SK-N-SH (cell line): ENCODE results near the gene TOLLIP. TPM values are rescaled to one million over a fixed set of nuclear protein-coding genes. Genes with fewer than 3 reads are reported as not detected.
"Not testable (repeated sequence)": the region's sequence is repeated elsewhere in the genome, so short reads cannot be mapped to it uniquely, and the experiment has no call there.

Experiments used
- CTCF ChIA-PET: fragments of 300-600, 350-600 bp; formaldehyde crosslinking; extraction: SDS; loops from one replicate; lab custom pipeline; 2021; lab: Yijun Ruan, JAX
- POLR2A ChIA-PET: fragments of 350-600 bp; sonication (Branson Sonifier 250); formaldehyde crosslinking; extraction: SDS; loops from one replicate; lab custom pipeline; 2020; ENCODE audit warnings: antibody characterized with exemption, inconsistent platforms; lab: Yijun Ruan, JAX
- DNase-seq: peaks from one replicate; pipeline ENCODE4 v3.0.0; 2012
- H2AFZ ChIP-seq: fragments of 200-600 bp; sonication (generic); 2 replicates; pipeline ENCODE4 v1.8.1; 2016; ENCODE audit warnings: antibody characterized with exemption, mild to moderate bottlenecking, low read depth
- H3F3A ChIP-seq: fragments of 200-600 bp; sonication (generic); replicated peaks from 2 replicates; pipeline ENCODE3; 2016; ENCODE audit warnings: antibody characterized with exemption, mild to moderate bottlenecking; ENCODE audit not compliant: insufficient read depth
- H3K27ac ChIP-seq, 2 experiments: fragments of 200-500 bp in 1 of 2; fragments of 200-600 bp in 1 of 2; sonication (Bioruptor generic) in 1 of 2; sonication (generic), shearing (Covaris generic) in 1 of 2; 2 replicates each; pipeline versions ENCODE4 v1.5.1 to v1.6.1; 2014 to 2016; ENCODE audit warnings: low read depth in 2 of 2, inconsistent platforms in 1 of 2, low read length in 1 of 2, mild to moderate bottlenecking in 1 of 2, mixed read lengths in 1 of 2
- H3K27me3 ChIP-seq: fragments of 200-600 bp; sonication (generic), shearing (Covaris generic); 2 replicates; pipeline ENCODE4 v1.6.1; 2016; ENCODE audit warnings: mixed run types; ENCODE audit not compliant: insufficient read depth
- H3K36me3 ChIP-seq, 2 experiments: fragments of 200-500 bp in 1 of 2; fragments of 200-600 bp in 1 of 2; sonication (Bioruptor generic) in 1 of 2; sonication (generic) in 1 of 2; replicated peaks in 1 of 2; 2 replicates each; pipeline versions ENCODE3 to v1.5.1; 2014 to 2016; ENCODE audit warnings: low read length in 1 of 2, mild to moderate bottlenecking in 1 of 2; ENCODE audit not compliant: insufficient read depth in 2 of 2, control insufficient read depth in 1 of 2
- H3K4me1 ChIP-seq, 2 experiments: fragments of 200-500 bp in 1 of 2; fragments of 200-600 bp in 1 of 2; sonication (Bioruptor generic) in 1 of 2; sonication (generic), shearing (Covaris generic) in 1 of 2; 2 replicates each; pipeline versions ENCODE4 v1.5.1 to v1.6.1; 2014 to 2016; ENCODE audit warnings: low read depth in 1 of 2, low read length in 1 of 2, mixed run types in 1 of 2; ENCODE audit not compliant: insufficient read depth in 2 of 2, control insufficient read depth in 1 of 2
- H3K4me2 ChIP-seq: fragments of 200-600 bp; sonication (generic), shearing (Covaris generic); 2 replicates; pipeline ENCODE4 v1.6.1; 2017; ENCODE audit warnings: mixed run types
- H3K4me3 ChIP-seq, 2 experiments: fragments of 200-500 bp in 1 of 2; fragments of 200-600 bp in 1 of 2; sonication (Bioruptor generic) in 1 of 2; sonication (generic), shearing (Covaris generic) in 1 of 2; 2 replicates each; pipeline versions ENCODE4 v1.5.1 to v1.8.1; 2014 to 2016; ENCODE audit warnings: low read depth in 2 of 2, inconsistent platforms in 1 of 2, low read length in 1 of 2, mild to moderate bottlenecking in 1 of 2, mixed read lengths in 1 of 2, moderate library complexity in 1 of 2
- H3K79me2 ChIP-seq: fragments of 200-600 bp; sonication (generic); 2 replicates; pipeline ENCODE4 v1.8.1; 2017; ENCODE audit warnings: mild to moderate bottlenecking; ENCODE audit not compliant: insufficient read depth
- H3K9ac ChIP-seq: fragments of 200-600 bp; sonication (generic); 2 replicates; pipeline ENCODE4 v1.6.1; 2017; ENCODE audit warnings: mixed run types
- H3K9me2 ChIP-seq: fragments of 200-600 bp; sonication (generic); 2 replicates; pipeline ENCODE4 v1.6.1; 2017; ENCODE audit warnings: mixed run types
- H3K9me3 ChIP-seq: fragments of 200-600 bp; sonication (generic); 2 replicates; pipeline ENCODE4 v1.6.1; 2017; ENCODE audit warnings: mixed run types, mild to moderate bottlenecking, moderate library complexity
- H4K20me1 ChIP-seq: fragments of 200-600 bp; sonication (generic); 2 replicates; pipeline ENCODE4 v1.6.1; 2017; ENCODE audit warnings: mild to moderate bottlenecking, mixed run types; ENCODE audit not compliant: insufficient read depth
- ELF1 ChIP-seq: IDR thresholded peaks from 2 replicates; pipeline ENCODE4 v1.4.0; 2012
- EP300 ChIP-seq, 2 experiments: IDR thresholded peaks; 2 replicates each; pipeline versions ENCODE4 v1.4.0 to v1.6.1; 2012; ENCODE audit warnings: borderline replicate concordance in 1 of 2, low read depth in 1 of 2, low read length in 1 of 2
- FOSL2 ChIP-seq: IDR thresholded peaks from 2 replicates; pipeline ENCODE4 v1.4.0; 2012; ENCODE audit warnings: low read depth, mild to moderate bottlenecking, moderate library complexity, borderline replicate concordance
- FOXM1 ChIP-seq: IDR thresholded peaks from 2 replicates; pipeline ENCODE4 v1.4.0; 2012; ENCODE audit warnings: low read depth, mild to moderate bottlenecking
- GATA2 ChIP-seq: sonication (generic); formaldehyde crosslinking; IDR thresholded peaks from 2 replicates; pipeline ENCODE4 v1.5.0; 2020; ENCODE audit warnings: mild to moderate bottlenecking, missing genetic modification reagents
- IRF3 ChIP-seq: fragments of 150-350 bp; IDR thresholded peaks from 2 replicates; pipeline ENCODE4 v1.6.1; 2016; ENCODE audit warnings: mild to moderate bottlenecking, low read depth, low read length
- PBX3 ChIP-seq: IDR thresholded peaks from 2 replicates; pipeline ENCODE4; 2012
- RAD21 ChIP-seq: IDR thresholded peaks from 2 replicates; pipeline ENCODE4 v1.6.1; 2012; ENCODE audit warnings: mild to moderate bottlenecking, low read length
- RCOR1 ChIP-seq: fragments of 150-350 bp; IDR thresholded peaks from 2 replicates; pipeline ENCODE4 v1.6.1; 2017; ENCODE audit warnings: antibody characterized with exemption, low read length
- RXRA ChIP-seq: IDR thresholded peaks from 2 replicates; pipeline ENCODE4 v1.4.0; 2012; ENCODE audit warnings: low read depth, mild to moderate bottlenecking, borderline replicate concordance
- SIN3A ChIP-seq: IDR thresholded peaks from 2 replicates; pipeline ENCODE4 v1.6.1; 2012; ENCODE audit warnings: low read depth, mild to moderate bottlenecking, low read length, moderate library complexity, borderline replicate concordance
- SMC3 ChIP-seq: IDR thresholded peaks from 2 replicates; pipeline ENCODE4 v1.6.1; 2012; ENCODE audit warnings: low read depth, low read length, improper control_type of control experiment
- TCF12 ChIP-seq: IDR thresholded peaks from 2 replicates; pipeline ENCODE4 v1.4.0; 2012
- USF1 ChIP-seq: IDR thresholded peaks from 2 replicates; pipeline ENCODE4 v1.4.0; 2012; ENCODE audit warnings: low read depth, borderline replicate concordance
- YY1 ChIP-seq: IDR thresholded peaks from 2 replicates; pipeline ENCODE4 v1.4.0; 2012; ENCODE audit warnings: low read depth, mild to moderate bottlenecking
- ZBTB33 ChIP-seq: IDR thresholded peaks from 2 replicates; pipeline ENCODE4 v1.4.0; 2012; ENCODE audit warnings: low read depth, borderline replicate concordance
- WGBS: methylation state at CpG from one replicate; pipeline ENCODE4 v1.1.6; 2017; ENCODE audit warnings: low lambda C conversion rate; 5-methylcytosine and 5-hydroxymethylcytosine counted together
- polyA plus RNA-seq, 3 experiments: library from polyadenylated mRNA; depleted of rRNA; stranded (reverse); fragments of >200 nt; gene quantifications; 2 replicates each; pipeline ENCODE4 v1.2.3, GENCODE V29; 2012

TOLLIP gene
- polyA plus RNA-seq, 1 of the 3 experiments (the other 2 are of a cell fraction) = 55.4 TPM

GRCh38 chr11:1251236-1251770 lies 58.1 kb downstream of the TOLLIP start:
- Histone ChIP-seq H3K4me3 (no peak overlapping the region), H3K9me3 (no peaks in the 10 kb centered on the region), H3K79me2 (no peaks in the 10 kb centered on the region), H2AFZ (no peak overlapping the region), H3K27me3 (no peaks in the 10 kb centered on the region), H3K4me2 (no peak overlapping the region), H3K4me1 (no peaks in the 10 kb centered on the region), H3K9me2 (no peaks in the 10 kb centered on the region), H4K20me1 (no peaks in the 10 kb centered on the region), H3K27ac (no peak overlapping the region), H3K9ac (no peak overlapping the region), H3K36me3 (no peaks in the 10 kb centered on the region), H3F3A (no peaks in the 10 kb centered on the region)
- TF ChIP-seq RXRA = no peak
- no peak for TF ChIP-seq EP300 (IDR thresholded peaks at IDR 0.05; ENCODE audit: borderline replicate concordance in 1 of 2, low read depth in 1 of 2, low read length in 1 of 2)
- no peak for TF ChIP-seq RCOR1
- no peak for TF ChIP-seq SIN3A
- no peak for TF ChIP-seq FOXM1
- no peak for TF ChIP-seq ELF1
- no peak for TF ChIP-seq PBX3
- no peak for TF ChIP-seq RAD21
- TF ChIP-seq USF1 = no peak
- TF ChIP-seq IRF3 = no peak
- TF ChIP-seq YY1 = no peak
- TF ChIP-seq ZBTB33 = no peak
- no peak for TF ChIP-seq TCF12
- no peak for TF ChIP-seq FOSL2
- no peak for TF ChIP-seq GATA2 (CRISPR knock-in tag)
- TF ChIP-seq SMC3 = no peak
- WGBS = 66% methylated on average over 11 of the region's 16 CpGs
- ChIA-PET CTCF (no interaction called here), POLR2A (no interaction called here)
- DNase-seq = no peak

GRCh38 chr11:1250411-1250810 lies 59.0 kb downstream of the TOLLIP start:
- H3K4me1 ChIP-seq, H3K9ac ChIP-seq, H3K4me3 ChIP-seq, H3K36me3 ChIP-seq, H3F3A ChIP-seq, POLR2A ChIA-PET, H3K27ac ChIP-seq, CTCF ChIA-PET, DNase-seq, H3K27me3 ChIP-seq, H3K4me2 ChIP-seq, H2AFZ ChIP-seq, H4K20me1 ChIP-seq, H3K9me2 ChIP-seq, H3K79me2 ChIP-seq, H3K9me3 ChIP-seq: not testable (repeated sequence)
- 34% methylated on average over 4 of the region's 12 CpGs for WGBS

GRCh38 chr11:1248951-1249350 lies 60.5 kb downstream of the TOLLIP start:
- H2AFZ ChIP-seq, H3K9me2 ChIP-seq, H3K79me2 ChIP-seq, H3K4me3 ChIP-seq, H3K36me3 ChIP-seq, H3K9me3 ChIP-seq, H3K27ac ChIP-seq, H4K20me1 ChIP-seq, DNase-seq, H3K9ac ChIP-seq, POLR2A ChIA-PET, H3K4me1 ChIP-seq, H3F3A ChIP-seq, H3K27me3 ChIP-seq, H3K4me2 ChIP-seq, CTCF ChIA-PET: not testable (repeated sequence)
- WGBS = 71% methylated on average over 6 of the region's 18 CpGs
